ENCODE measurements around the gene SCNN1B.

SCNN1B gene

DNA sequence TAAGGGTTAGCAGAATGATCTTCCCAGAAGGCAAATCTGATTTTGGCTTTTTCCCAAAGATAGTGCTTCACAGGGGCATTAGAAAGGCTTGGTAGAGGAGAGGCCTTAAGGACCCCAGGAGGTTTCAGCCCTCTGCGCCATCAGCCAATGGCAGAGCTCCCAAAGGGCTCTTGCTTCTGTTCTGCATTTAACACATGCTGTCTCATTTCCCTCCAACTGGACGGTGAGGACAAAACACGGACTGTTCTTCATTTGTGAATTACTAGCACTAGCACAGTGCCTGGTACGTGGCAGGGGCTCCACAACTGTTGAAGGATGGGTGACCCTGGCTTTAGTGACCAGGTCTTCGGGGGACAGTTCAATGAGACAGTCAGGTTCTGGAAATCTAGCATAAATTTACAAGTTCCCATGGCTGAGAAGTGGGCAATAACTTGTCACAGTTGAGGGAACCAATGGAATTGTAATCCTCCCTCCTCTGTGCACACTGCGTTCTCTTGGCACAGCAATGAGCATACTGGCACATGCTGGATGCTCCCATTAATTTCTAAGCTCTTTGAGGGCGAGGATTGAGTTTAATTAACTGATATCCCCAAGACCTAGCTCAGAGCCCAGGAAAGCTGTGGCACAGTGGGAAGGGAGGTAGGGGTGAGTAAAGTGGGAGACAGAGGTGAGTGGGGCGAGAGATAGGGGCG is 105.5 kb downstream of the SCNN1B start:
- DNase-seq (ENCODE audit: low read depth) = no peak

DNA sequence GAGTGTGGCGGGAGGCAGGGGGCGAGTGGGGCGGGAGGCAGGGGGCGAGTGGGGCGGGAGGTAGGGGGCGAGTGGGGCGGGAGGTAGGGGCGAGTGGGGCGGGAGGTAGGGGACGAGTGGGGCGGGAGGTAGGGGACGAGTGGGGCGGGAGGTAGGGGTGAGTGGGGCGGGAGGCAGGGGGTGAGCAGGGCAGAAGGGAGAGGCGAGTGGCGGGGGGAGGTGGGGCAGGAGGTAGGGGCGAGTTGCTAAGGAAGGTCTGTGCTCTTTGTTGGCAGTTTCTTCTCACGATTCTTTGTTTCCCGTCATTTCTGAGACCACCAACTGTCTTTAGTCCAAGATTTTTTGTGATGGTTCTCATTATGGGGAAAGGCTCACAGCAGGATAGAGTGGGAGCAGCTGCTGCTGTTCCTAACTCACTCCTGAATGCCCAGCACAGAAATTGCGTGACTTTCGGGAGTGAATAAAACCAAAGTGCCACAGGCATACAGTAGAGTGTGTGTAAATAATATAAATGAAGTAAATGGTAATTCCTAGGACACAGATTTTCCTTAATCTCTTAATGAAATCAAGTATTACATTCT is 106.2 kb downstream of the SCNN1B start:
- no peak for DNase-seq (ENCODE audit: low read depth)

DNA sequence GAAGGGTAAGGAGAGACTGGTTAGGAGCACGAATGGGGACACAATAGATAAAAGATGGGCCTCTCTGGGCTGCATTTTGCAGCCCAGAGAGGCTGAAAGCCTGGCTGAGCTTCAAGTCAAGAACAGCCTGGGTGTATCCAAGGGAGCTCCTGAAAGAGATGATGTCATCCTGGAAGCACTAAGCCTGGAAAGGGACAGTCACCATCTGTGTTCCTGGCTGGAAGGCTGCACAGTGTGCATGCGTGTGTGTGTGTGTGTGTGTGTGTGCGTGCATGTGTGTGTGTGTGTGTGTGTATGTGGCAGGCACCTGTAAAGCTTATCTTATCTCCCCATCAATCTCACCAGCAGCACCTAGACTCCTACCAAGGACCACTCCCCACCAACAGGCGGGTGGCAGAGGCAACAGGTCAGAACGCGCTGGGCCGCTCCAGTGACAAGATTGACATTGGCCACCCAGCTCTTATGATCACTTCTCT is 106.8 kb downstream of the SCNN1B start:
- no peak for DNase-seq (ENCODE audit: low read depth)

DNA sequence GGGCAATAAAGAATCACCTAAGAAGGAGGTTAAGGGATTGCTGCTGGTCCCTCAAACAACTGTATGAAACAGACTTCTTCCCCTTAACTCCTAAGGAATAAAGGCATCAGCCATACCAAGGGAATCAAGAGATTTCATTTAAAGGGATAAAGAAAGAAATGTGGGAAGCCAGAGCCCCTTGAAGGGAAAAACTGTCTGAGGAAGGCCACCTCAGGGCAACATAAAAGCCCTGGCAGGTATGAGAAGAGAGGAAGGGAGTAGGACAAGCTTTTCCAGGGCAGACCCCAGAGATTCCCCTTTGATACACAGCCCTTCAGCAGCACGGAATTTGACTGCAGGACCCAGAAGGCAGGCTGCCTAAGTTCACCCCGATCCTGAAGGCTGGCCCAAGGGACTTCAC is 107.4 kb downstream of the SCNN1B start:
- DNase-seq (ENCODE audit: low read depth) = no peak

DNA sequence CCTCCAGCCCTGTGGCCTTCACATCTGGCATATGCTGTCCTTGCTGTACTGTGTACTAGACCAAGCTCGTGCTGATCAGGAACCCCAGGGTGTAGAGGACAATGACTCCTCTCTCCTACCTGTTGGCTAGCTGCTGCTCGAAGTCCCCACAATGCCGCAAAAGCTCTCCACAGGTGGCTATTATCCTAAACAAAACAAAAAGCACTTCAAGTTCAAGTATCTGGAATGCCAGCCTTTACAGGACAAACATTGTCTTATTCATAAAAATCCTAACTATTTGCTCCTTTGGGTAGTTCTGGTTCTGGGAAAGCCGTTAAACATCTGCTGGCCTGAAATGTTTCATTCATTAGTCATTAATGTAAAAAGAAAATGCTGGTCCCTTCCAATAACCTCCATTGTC is 108.1 kb downstream of the SCNN1B start:
- no peak for DNase-seq (ENCODE audit: low read depth)

DNA sequence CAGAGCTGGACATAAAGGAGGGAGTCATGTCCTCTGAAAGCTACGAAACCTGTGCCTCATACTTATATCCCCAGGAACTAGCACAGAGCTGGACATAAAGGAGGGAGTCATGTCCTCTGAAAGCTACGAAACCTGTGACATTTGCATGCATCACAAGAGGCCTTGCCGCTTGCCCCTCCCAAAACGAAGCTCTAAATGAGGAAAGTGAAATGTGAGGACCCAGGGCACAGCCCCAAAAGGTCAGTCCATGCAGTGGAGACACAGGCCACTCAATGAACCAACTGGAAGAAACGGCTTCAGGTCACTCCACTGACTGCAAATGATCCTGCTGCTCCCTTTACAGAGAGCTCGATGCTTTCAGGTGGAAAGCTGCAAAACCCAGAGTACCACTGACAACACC is 112.6 kb downstream of the SCNN1B start:
- DNase-seq (ENCODE audit: low read depth) = no peak

DNA sequence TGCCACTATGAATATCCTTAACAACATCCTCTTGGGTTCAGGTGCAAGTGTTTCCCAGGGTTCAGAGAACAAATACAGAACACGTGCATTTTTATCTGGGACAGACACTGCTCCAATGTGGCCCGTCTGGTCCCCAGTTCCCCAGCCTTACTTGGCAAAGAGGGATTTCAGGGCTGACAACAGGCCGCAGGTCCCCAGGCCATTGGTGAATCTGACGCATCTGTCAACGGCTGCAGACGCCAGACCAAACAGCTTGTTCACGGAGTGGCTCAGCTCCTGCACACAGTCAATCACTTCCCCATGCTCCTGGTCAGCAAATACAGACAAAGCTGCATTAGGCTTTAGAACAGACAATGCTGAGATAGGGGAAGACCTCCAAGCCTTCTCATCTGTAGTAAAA is 114.7 kb downstream of the SCNN1B start:
- no peak for DNase-seq (ENCODE audit: low read depth)

DNA sequence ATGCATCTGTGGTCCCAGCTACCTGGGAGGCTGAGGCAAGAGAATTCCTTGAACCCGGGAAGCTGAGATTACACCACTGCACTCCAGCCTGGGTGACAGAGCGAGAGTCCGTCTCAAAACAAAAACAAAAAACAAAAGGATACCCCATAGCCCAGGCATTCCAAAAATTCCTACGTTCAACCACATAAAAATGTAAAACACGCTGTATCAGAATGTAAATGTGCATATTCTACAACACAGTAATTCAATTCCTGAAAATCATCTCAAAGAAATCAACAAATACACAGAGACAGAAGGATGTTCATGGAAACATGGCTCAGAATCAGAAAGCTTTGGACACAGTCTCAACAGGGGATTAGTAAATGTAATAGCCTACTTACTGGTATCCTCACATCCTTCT is 117.9 kb downstream of the SCNN1B start:
- DNase-seq (ENCODE audit: low read depth) = no peak

DNA sequence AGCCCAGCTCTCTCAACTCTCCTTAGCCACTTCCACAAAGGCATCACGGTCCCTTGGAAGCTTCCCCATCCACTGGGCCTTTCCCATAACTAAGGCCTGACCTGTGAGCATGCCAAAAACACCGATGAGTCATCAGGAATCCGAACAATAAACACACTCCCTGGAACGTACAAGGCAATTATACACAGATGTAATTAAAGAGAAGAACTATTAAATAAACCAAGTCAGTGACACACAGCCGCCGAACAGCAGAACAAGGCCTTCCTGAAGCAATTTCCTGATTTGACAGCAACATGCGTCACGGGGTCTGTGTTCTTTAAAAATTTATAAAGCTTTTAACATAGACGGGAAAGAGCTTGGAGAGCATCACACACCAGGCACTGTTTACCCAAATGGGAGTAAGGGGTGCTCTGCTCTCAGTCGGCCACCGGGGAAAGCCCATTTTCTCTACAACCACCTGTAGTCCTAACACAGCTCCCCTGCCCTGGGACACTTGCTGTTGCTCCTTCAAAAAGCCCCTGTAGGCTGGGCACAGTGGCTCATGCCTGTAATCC is 121.5 kb downstream of the SCNN1B start:
- DNase-seq (ENCODE audit: low read depth) = no peak

DNA sequence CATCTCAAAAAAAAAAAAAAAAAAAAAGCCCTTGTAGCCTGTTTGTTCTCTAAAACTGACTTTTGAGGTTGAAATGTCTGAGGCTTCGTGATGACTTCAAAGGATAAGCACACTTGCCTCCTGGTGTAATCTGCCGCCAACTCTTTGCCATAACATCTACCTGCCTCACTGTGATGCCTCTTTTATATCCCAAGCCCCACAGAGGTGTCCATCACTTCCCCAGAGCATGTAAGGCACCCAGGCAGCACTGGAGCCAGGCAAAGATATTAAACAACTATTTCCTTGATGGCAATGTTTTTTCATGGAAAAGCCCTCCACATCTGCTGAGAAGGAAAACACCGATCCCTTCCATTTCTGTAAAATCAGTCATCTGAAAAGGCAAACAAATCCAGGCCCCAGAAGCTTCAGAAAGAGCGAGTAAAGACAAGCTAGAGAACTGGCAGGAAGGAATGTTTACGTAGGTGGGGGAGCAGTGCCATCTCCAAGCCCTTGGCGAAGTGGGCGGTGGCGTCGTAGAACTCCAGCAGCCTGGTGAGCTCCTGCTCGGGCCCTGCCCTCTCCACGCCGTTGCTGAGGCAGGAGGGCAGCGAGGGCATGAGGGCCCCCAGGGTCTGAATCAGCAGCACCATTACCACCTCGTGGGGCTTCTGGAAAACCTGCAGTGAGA is 122.3 kb downstream of the SCNN1B start:
- no peak for DNase-seq (ENCODE audit: low read depth)

DNA sequence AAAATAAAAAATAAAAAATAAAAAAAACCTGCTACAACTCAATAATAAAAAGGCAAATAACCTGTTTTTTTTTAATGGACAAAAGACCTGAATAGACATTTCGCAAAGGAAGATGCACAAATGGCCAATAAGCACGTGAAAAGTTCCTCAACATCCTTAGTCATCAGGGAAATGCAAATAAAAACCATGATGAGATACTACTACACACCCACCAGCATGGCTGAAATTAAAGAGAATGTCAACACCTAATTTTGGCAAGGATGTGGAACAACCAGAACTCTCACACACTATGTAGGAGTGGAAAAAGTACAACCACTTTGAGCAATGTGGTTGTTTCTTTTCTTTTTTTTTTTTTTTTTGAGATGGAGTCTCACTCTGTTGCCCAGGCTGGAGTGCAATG is 126.2 kb downstream of the SCNN1B start:
- DNase-seq (ENCODE audit: low read depth) = no peak
